ENCODE data around the gene SYT7. TPM values are rescaled to one million over a fixed set of nuclear protein-coding genes. Genes with fewer than 3 reads are reported as not detected.
A peak's percentile ranks its signal among the peaks of the same experiment; 100 is the strongest.

The SYT7 gene
- polyA plus RNA-seq, 2 of the 4 experiments (the other 2 are of a cell fraction) = 0.37 to 1.0 TPM

GRCh38 chr11:61554172-61554988 is 26.5 kb downstream of the SYT7 start:
- ChIA-PET POLR2A (no interaction called here), CTCF (interaction anchor here (0.8 to 3.8 kb wide), 7 partner anchors 9 to 108 kb away, joined by 3 to 19 read pairs (median 5); no protein-coding TSS in a partner anchor)
- 26% methylated on average over 11 of the region's 13 CpGs for WGBS (ENCODE audit: missing lambda C conversion rate)
- no peaks in the 10 kb centered on the region for H3K9me3 ChIP-seq
- peak; percentile 2 to 19; a peak in 3 of 6 replicates for ATAC-seq
- H3K27ac ChIP-seq = no peak overlapping the region
- H3K4me1 ChIP-seq = peaks cover 14% of the 10 kb centered on the region
- no peak overlapping the region for H3K4me3 ChIP-seq
- DNase-seq (ENCODE audit: low read depth in 1 of 2, low spot score in 1 of 2) = no peak
- TF ChIP-seq, protein P1, sequence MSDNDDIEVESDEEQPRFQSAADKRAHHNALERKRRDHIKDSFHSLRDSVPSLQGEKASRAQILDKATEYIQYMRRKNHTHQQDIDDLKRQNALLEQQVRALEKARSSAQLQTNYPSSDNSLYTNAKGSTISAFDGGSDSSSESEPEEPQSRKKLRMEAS (IDR thresholded peaks at IDR 0.05) = 0 out of 2 replicates have a peak, but pooled peaks have one; percentile 17
- no peak for TF ChIP-seq BCL3 (IDR thresholded peaks at IDR 0.05)
- H3K4me2 ChIP-seq = no peak overlapping the region
- no peak for FAIRE-seq

DNA sequence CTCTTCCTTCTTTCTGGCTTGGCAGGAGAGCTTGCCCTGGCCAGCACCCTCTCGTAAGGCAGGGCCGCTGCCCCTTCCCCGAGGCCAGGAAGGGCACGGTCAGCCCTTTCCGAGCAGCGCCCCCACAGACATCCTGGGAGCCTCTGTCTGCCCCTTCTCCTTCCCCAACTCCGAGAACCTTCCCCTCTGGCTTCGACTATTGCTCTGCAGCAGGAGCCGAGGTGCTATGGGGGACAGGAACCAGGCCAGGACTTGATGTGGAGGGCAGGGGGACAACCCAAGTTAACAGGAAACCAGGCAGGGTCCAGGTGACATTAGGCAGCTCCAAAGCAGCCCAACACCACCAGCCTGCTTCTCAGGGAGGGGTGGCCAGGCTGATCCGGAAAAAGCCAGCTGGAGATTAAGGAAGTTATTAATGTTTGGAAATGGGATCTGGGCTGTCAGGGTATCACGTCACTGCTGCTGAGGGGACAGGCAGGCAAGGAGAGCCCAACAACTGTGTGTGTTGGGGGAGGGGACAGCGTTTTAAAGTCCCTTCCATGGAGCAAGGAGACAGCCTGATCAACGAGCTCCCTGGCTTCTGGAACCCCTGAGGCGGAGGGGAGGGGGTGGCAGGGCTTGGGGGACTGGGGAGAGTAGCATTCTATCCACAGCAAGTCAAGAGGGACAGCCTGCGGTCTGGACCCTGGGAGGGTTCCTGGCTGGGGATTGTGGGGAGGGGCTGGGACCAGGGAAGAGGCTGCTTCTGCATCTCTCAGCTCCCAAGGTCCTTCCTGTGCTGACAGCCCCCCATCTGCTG is 27.3 kb downstream of the SYT7 start:
- no peak for FAIRE-seq
- H3K4me1 ChIP-seq = peaks cover 14% of the 10 kb centered on the region
- H3K27ac ChIP-seq = no peak overlapping the region
- H3K4me3 ChIP-seq = no peak overlapping the region
- no peak for TF ChIP-seq CTCF (IDR thresholded peaks at IDR 0.05)
- no peak for TF ChIP-seq EP300 (IDR thresholded peaks at IDR 0.05)
- TF ChIP-seq, protein P2, sequence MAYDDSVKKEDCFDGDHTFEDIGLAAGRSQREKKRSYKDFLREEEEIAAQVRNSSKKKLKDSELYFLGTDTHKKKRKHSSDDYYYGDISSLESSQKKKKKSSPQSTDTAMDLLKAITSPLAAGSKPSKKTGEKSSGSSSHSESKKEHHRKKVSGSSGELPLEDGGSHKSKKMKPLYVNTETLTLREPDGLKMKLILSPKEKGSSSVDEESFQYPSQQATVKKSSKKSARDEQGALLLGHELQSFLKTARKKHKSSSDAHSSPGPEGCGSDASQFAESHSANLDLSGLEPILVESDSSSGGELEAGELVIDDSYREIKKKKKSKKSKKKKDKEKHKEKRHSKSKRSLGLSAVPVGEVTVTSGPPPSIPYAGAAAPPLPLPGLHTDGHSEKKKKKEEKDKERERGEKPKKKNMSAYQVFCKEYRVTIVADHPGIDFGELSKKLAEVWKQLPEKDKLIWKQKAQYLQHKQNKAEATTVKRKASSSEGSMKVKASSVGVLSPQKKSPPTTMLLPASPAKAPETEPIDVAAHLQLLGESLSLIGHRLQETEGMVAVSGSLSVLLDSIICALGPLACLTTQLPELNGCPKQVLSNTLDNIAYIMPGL (CRISPR knock-in tag; IDR thresholded peaks at IDR 0.05; ENCODE audit: borderline replicate concordance) = no peak
- TF ChIP-seq ESRRA (IDR thresholded peaks at IDR 0.05; ENCODE audit: borderline replicate concordance, low read length) = no peak
- no peak for TF ChIP-seq HOXA7 (CRISPR knock-in tag; IDR thresholded peaks at IDR 0.05)
- TF ChIP-seq, protein P3, sequence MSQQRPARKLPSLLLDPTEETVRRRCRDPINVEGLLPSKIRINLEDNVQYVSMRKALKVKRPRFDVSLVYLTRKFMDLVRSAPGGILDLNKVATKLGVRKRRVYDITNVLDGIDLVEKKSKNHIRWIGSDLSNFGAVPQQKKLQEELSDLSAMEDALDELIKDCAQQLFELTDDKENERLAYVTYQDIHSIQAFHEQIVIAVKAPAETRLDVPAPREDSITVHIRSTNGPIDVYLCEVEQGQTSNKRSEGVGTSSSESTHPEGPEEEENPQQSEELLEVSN (IDR thresholded peaks at IDR 0.05; ENCODE audit: borderline replicate concordance, low read depth) = no peak
- no peak for TF ChIP-seq RAD21 (conservative IDR thresholded peaks at IDR 0.05 in 1 of 2, IDR thresholded peaks at IDR 0.05 in 1 of 2)
- no peak for TF ChIP-seq PHF8 (IDR thresholded peaks at IDR 0.05; ENCODE audit: borderline replicate concordance, low read depth)
- TF ChIP-seq BHLHE40 (IDR thresholded peaks at IDR 0.05; ENCODE audit: low read depth, low read length) = no peak
- TF ChIP-seq SREBF2 (IDR thresholded peaks at IDR 0.05) = no peak
- no peak for TF ChIP-seq KDM1A (IDR thresholded peaks at IDR 0.05; ENCODE audit: low read depth)
- no peak for TF ChIP-seq TFCP2L1 (CRISPR knock-in tag; IDR thresholded peaks at IDR 0.05)
- TF ChIP-seq GATA3 (IDR thresholded peaks at IDR 0.05; ENCODE audit: borderline replicate concordance) = no peak
- TF ChIP-seq EHF (CRISPR knock-in tag; IDR thresholded peaks at IDR 0.05) = no peak
- no peak for TF ChIP-seq MAZ (IDR thresholded peaks at IDR 0.05; ENCODE audit: borderline replicate concordance, low read depth, low read length)
- TF ChIP-seq EHMT2 (IDR thresholded peaks at IDR 0.05; ENCODE audit: low read depth) = no peak
- TF ChIP-seq CHD2 (IDR thresholded peaks at IDR 0.05; ENCODE audit: low read length, partially characterized antibody) = no peak
- no peak for TF ChIP-seq CBX2 (IDR thresholded peaks at IDR 0.05; ENCODE audit: borderline replicate concordance, low read depth)
- CTCF ChIA-PET = interaction anchor here (0.8 to 3.8 kb wide), 9 partner anchors 10 to 107 kb away, joined by 3 to 19 read pairs (median 5); no protein-coding TSS in a partner anchor
- POLR2A ChIA-PET = no interaction called here
- no peaks in the 10 kb centered on the region for H3K9me3 ChIP-seq
- no peak overlapping the region for H3K4me2 ChIP-seq
- 41% methylated on average over 15 of the region's 15 CpGs for WGBS (ENCODE audit: missing lambda C conversion rate)
- DNase-seq (ENCODE audit: low read depth in 1 of 2, low spot score in 1 of 2) = no peak
- no peak for ATAC-seq
